EH (cell line): Measurements from ENCODE around the gene ZNRD2.
A peak's percentile ranks its signal among the peaks of the same experiment; 100 is the strongest.

Experiments
- DNase-seq: peaks from one replicate; pipeline ENCODE4 v3.0.0-alpha.2; 2015; ENCODE audit warnings: low read depth

ZNRD2 gene

DNA sequence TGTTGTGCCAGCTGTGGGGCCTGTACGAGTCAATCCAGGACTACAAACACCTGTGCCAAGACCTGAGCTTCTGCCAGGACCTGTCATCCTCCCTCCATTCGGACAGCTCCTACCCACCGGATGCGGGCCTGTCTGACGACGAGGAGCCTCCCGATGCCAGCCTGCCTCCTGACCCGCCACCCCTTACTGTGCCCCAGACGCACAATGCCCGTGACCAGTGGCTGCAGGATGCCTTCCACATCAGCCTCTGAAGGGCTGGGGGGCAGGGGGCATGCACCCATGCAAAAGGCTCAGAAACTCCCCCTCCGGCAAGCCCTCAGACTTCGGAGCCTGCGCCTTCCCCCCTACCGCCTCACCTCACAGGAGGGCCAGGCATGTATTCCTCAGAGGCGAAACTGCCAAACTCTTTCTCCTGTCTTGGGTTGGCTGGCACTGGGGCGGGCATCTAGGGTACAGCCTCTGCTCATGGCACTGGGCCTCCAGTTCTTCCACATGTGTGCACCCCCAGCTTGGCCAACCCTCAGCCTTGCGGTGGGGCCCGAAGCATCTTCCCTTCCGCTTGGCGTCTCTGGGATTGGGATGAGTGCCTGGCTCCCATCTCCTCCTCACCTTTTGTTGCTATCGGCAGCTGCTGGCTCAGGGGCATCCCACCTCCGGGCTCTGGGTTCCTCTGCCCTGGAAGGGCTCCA, 3.3 kb downstream of the ZNRD2 start:
- no peak for DNase-seq

GRCh38 chr11:65574109-65574810, 4.0 kb downstream of the ZNRD2 start:
- DNase-seq, result peak; percentile 98

DNA sequence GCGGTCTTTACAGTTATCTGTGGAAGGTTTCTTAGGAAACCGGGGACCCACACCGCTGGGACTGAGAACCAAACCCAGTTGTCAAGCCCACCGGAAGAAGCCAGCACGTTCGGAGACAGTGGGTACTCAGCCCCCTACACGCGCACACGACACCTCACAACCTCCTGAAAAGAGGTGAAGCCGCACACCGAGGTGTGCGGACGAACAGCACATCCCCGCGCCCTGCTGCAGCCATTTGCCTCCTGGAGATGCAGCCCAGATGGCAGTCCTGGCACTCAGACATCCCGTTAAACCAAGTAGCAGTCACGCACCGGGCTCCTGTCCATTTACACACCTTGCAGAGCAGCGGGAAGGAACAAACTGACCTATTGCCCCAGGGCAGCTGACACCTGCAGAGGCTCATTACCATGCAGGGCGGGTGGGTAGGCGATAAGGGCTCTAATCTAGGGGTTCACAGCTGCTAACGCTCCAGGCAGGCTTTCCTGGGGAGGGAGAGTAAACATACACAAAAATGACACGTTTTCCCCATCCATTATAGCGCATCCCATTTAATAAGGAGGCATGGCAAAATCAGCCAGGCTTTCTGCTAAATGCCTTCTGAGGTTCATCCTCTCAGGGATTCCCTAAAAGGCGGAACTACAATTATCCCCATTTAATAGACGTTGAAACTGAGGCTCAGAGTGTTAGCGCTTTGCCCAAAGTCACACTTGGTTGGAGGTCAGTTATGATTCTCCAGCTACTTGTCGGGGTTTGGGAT, 4.7 kb downstream of the ZNRD2 start:
- no peak for DNase-seq

GRCh38 chr11:65575568-65576231, 5.4 kb downstream of the ZNRD2 start, which contains the start of gene EHBP1L1:
Gene EHBP1L1 (plus strand): TSS chr11:65576053. CDS start chr11:65576303, 250 bp downstream.
- DNase-seq, result peak; percentile 65

DNA sequence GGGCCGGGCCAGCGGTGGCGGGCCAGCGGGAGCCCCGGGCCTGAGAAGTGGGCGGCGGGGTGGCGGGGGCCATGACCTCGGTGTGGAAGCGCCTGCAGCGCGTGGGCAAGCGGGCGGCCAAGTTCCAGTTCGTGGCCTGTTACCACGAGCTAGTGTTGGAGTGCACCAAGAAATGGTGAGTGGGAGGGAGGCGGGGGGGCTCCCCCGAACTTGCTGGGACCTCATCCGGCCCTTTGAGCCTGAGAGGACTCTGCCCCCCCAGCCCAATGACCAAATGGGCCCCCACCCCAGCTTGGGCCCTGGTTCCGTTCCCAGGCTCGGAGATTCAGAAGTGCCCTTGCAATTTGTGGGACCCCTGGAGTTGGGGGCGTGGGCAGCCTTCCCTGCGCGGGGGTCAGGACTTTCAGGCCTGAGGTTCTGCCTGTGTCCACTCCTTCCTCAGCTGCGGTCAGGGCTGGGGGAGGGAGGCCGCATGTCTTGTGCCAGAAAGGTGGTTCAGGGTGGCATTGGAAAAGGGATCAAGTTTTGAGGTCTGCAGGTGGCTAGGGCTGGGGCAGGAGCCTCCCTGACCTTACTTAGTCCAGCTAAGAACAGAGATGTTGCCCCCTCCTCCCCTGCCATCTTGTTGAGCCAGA, 6.1 kb downstream of the ZNRD2 start:
- no peak for DNase-seq

DNA sequence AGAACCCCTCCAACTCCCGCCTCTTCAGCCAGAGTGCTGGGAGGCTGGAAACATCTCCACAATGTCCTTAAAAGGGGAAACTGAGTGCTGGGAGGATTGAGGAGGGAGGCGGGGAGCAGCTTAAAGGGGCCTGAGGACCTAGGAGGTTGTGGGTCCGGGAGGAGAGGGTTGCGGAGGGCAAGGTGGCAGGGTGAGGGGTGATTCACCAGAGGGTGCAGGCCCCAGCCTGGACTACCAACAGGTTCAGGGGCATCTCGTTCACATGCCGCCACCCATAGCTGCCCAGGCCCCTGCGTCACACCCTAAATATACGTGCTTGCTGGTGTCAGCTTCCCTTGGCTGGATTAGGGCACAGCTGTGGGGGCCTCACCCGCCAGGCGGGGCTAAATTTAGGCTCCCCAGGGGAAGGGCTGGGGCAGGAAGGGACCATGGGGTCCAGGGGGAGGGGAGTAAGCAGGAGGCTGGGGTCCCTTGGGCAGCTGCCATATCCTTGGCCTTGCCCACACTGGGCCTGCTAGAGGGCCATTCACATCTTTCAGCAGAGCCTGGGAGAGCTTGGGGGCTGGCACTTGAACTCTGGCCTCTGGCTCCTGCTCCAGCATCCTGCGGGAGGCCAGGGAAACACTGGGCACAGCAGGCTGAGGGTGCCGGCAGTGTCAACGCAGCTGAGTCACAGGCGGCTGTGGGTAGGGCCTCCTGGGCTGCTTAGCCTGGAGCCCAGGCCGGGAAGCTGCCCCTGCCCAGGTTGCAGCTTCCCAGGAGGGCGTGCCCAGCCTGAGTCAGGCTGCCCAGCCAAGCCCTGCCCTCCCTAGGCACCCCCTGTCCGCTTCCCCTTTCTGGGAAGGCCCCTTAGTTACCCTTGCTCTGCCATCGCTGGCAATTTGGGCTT, 6.8 kb downstream of the ZNRD2 start:
- DNase-seq, result peak; percentile 85

DNA sequence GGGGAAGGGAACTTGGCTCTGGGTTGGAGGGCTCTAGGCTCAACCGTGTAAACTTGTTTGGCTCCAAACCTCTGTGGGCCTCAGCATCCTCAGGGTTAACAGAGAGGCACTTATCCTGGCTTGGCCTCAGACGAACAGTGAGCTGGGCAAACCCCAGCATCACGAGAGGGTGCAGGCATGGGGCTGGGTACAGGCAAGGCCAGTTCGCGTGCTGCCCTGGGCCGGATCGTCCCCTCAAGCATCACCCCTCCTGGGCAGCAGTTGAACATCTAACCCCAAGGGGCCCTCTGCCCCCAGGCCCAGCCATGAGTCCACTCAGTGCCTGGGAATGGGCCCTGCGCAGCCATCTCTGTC, 7.5 kb downstream of the ZNRD2 start:
- no peak for DNase-seq

GRCh38 chr11:65578134-65578533, 7.9 kb downstream of the ZNRD2 start:
- no peak for DNase-seq

GRCh38 chr11:65578667-65579066, 8.4 kb downstream of the ZNRD2 start:
- DNase-seq, result no peak

GRCh38 chr11:65579291-65579690, 9.0 kb downstream of the ZNRD2 start:
- no peak for DNase-seq

GRCh38 chr11:65580031-65580692, 9.9 kb downstream of the ZNRD2 start:
- no peak for DNase-seq

DNA sequence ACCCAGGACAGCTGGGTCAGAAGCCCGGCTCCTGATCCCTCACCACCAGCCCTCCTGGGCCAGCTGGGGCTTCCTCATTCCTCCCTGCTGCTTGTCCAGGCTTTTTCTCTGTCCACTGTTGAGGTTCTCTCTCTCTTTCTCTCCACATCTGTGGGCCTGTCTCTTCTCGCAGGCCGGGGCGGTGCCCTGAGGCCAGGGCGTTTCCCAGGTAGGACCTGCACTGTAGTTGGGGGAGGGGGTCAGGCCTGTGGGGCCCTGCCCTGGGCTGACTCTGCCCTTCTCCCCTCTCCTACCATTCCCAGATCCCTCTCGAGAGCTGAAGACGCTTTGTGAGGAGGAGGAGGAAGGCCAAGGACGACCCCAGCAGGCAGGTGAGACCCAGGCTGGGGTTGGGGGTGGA, 10.5 kb downstream of the ZNRD2 start:
- DNase-seq, result no peak

GRCh38 chr11:65581928-65582327, 11.7 kb downstream of the ZNRD2 start:
- no peak for DNase-seq

DNA sequence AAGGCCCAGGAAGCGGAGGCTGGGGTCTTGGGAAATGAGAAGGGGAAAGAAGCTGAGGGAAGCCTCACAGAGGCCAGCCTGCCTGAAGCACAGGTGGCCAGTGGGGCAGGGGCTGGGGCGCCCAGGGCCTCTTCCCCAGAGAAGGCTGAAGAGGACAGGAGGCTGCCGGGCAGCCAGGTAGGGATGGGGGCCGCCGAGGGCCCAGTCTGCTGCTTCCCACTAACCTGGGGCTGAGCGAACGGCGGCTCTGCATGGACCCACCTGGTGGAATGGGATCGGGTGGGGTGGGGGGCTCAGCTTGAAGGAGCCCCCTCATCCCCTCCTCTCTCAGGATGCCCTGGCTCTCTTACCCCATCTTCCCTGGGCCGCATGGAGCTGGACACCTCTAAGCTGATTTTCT, 13.3 kb downstream of the ZNRD2 start:
- no peak for DNase-seq

GRCh38 chr11:65584106-65584505, 13.8 kb downstream of the ZNRD2 start:
- DNase-seq, result no peak

DNA sequence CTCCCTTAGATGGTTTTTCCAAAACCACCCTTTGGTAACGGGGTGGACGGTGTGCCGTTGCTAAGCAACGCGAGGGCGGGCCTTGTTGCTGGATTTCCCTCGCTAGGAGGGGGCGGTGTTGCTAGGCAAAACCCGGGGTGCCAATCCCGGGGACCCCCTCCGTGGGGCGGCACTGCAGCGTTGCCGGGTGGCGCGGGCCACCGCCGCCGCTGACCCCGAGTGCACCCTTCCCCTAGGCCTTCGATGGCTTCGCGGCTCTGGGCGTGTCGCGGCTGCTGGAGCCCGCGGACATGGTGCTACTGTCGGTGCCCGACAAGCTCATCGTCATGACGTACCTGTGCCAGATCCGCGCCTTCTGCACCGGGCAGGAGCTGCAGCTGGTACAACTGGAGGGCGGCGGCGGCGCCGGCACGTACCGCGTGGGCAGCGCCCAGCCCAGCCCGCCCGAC, 14.5 kb downstream of the ZNRD2 start:
- no peak for DNase-seq

- no peak for DNase-seq
Measured at GRCh38 chr11:65585396-65586246, 15.3 kb downstream of the ZNRD2 start.

DNA sequence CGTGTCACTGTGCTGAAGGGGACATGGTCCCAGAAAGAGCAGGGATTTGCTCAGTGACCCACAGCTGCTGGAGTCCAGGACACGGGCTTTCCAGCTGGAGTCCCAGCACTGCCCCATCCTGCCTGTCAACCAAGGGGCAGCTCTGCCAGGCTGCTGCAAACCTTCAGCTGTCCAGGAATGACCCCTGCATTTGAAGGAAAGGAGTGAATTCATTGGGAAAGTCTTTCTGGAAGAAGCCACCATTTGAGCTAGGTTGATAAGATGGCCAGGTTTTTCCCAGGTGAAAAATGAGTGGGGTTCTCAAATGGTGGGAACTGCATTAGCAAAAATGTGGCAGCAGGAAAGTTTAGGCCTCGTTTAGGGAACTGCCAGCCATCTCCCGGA, 16.0 kb downstream of the ZNRD2 start:
- DNase-seq, result no peak

- DNase-seq, result peak; percentile 73
Measured at GRCh38 chr11:65586676-65587075, 16.4 kb downstream of the ZNRD2 start.
